ENCODE data around the gene PILRB.
"Not testable (repeated sequence)": the region's sequence is repeated elsewhere in the genome, so short reads cannot be mapped to it uniquely, and the experiment has no call there.

Gene PILRB

GRCh38 chr7:100378114-100378755 is 20.3 kb downstream of the PILRB start:
- no peak for DNase-seq

DNA sequence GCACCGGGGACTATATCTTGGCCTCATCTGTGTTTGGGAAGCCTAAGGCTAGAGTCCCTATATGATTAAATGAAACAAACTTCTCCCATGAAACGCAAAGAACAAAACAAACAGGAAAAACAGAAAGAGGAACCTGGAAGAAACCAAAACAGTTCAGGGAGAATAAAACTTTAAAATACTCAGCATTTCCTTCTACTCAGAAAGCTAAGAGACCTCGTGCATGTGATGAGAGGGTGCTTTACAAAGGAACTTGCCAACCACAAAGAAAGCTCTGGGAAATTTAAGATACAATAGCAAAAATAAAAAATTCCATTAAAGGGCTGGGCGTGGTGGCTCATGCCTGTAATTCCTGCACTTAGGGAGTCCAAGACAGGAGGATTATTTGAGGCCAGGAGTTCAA is 22.3 kb downstream of the PILRB start:
- no peak for DNase-seq

GRCh38 chr7:100381531-100382233 is 23.8 kb downstream of the PILRB start:
- DNase-seq: not testable (repeated sequence)

DNA sequence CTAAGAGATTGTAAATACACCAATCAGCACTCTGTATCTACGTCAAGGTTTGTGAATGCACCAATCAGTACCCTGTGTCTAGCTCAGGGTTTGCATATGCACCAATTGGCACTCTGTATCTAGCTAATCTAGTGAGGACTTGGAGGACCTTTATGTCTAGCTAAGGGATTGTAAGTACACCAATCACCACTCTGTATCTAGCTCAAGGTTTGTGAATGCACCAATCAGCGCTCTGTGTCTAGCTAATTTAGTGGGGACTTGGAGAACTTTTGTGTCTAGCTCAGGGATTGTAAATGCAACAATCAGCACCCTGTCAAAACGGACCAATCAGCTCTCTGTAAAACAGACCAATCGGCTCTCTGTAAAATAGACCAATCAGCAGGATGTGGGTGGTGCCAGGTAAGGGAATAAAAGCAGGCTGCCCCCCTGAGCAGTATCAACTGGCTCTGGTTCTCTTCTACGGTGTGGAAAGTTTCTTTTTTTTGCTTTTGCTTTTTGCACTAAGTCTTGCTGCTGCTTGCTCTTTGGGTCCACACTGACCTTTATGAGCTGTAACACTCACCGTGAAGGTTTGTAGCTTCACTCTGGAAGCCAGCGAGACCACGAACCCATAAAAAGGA is 24.4 kb downstream of the PILRB start:
- DNase-seq: not testable (repeated sequence)

GRCh38 chr7:100384628-100385294 is 26.8 kb downstream of the PILRB start:
- no peak for DNase-seq

DNA sequence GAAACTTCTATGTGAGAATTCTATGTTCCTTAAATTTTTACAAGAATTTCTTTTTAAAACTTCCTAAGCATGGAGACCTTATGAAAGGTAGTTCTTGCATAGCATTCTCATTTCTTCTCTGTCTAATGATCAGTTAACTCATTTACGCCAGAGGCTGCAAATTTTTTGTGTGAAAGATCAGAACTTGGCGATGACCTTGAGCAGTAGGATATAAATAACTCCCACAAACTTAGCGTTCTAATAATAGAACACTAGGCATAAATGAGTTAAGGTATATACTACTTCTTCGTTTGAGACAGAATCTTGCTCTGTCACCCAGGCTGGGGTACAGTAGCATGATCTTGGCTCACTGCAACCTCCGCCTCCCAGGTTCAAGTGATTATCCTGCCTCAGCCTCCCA is 29.0 kb downstream of the PILRB start:
- no peak for DNase-seq

DNA sequence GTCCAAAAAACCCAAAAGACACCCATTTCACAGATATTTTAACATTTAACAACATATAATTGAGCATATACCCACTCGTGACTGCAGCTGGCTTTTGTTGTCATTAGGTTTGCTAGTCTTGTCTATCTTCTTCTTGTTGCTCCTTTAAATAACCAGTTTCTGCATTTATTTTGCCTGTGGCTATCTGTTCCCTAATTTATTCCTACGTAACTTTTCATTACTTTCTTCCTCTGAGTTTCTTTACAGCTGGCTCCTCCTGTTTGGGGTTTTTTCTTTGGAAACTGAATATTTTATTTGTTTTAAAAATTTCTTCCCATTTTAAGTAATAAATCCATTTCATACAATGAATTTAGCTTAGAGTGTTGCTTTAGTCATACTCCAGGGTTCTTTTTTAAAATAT is 29.8 kb downstream of the PILRB start:
- no peak for DNase-seq

DNA sequence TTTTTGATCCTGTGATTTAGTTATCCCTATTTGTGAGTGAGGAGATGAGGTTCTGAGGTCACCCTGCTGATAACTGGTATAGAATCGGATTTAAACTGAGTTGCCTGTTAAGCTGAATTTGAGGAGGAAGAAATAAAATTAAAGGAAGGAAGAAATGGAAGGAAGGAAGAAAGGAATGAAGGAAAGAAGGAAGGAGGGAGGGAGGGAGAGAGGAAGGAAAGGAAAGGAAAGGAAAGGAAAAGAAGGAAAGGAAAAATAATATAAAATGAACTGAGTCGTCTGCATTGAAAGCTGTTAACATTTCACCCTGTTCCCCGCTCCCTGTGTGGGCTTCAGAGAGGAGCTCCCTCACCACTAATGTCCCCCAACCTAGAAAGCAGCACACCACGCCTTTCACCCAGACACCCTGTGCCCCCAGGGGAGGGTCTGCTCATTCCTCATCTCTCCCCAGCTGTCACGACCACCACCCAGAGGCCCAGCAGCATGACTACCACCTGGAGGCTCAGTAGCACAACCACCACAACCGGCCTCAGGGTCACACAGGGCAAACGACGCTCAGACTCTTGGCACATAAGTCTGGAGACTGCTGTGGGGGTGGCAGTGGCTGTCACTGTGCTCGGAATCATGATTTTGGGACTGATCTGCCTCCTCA is 31.6 kb downstream of the PILRB start:
- no peak for DNase-seq

GRCh38 chr7:100390286-100391009 is 32.5 kb downstream of the PILRB start:
- DNase-seq: no peak

GRCh38 chr7:100393233-100393905 is 35.5 kb downstream of the PILRB start:
- no peak for DNase-seq

GRCh38 chr7:100394077-100394476 is 36.2 kb downstream of the PILRB start:
- DNase-seq: no peak

DNA sequence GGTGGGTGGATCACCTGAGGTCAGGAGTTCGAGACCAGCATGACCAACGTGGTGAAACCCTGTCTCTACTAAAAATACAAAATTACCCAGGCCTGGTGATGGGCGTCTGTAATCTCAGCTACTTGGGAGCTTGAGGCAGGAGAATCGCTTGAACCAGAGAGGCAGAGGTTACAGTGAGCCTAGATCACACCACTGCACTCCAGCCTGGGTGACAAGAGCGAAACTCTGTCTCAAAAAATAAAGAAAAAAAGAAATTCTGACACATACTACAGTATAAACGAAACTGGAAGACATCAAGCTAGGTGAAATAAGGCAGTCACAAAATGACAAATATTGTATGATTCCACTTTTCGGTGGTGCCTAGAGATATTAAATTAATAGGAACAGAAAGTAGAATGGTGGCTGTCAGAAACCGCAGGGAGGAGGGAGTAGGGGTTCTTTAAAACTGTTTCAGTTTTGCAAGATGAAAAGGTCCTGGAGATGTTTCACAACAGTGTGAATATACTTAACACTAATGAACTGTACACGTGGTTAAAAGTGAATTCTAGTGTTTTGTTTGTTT is 38.6 kb downstream of the PILRB start:
- no peak for DNase-seq

GRCh38 chr7:100397315-100398081 is 39.6 kb downstream of the PILRB start:
- DNase-seq: no peak

GRCh38 chr7:100398239-100398638 is 40.3 kb downstream of the PILRB start:
- no peak for DNase-seq

- no peak for DNase-seq
Measured at GRCh38 chr7:100400041-100400440, 42.1 kb downstream of the PILRB start.

DNA sequence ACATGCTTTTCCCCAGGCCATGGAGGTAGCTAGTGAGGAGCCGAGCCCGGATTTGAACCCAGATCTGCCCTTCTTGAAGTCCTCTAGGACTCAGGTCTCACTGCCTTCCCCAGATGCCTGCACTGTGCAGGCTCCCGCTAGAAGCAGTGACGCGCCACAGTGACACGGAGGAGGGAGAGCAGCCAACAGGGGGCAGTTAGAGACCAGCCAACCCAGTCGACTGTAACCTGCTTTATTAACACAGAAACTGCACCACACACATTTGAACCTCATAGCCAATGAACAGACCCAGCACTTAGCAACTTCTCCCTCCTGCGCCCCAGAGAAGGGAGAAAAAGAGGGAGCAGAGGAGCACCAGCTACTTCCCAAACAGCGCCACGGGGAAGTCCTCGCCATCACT is 42.7 kb downstream of the PILRB start:
- no peak for DNase-seq

- DNase-seq: no peak
Measured at GRCh38 chr7:100401811-100402210, 43.9 kb downstream of the PILRB start.

DNA sequence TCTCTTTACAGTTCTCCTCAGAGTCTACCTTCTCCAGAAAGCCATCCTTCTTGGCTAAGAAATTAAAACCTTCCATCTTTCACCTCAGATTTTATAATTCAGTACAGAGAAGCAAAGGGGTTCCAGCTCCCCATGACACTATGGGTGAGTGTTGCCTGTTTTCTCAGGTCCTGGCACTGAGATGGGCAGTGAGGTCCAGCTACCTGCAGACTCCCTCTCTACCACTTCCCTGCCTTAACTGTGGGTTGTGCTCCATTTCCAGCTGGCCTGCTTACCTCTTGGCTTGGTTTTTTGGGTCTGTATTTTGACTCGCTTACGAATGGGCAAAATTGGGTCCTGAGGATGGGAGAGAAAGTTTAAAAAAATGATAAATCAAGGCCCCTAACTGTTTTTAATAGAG is 44.3 kb downstream of the PILRB start:
- no peak for DNase-seq

- no peak for DNase-seq
Measured at GRCh38 chr7:100406767-100407166, 48.9 kb downstream of the PILRB start.

GRCh38 chr7:100407285-100408180 is 49.6 kb downstream of the PILRB start:
- DNase-seq: no peak
